Heart left ventricle (tissue), 16 donors: ENCODE data around the gene NFIB. TPM values are rescaled to one million over a fixed set of nuclear protein-coding genes. Genes with fewer than 3 reads are reported as not detected.

Experiments used
- ATAC-seq, 4 donors: fragments of 200-7000 bp; cut with Tn5 transposase; one replicate each; pipeline ENCODE4 v1.9.1; 2020 to 2022; ENCODE audit warnings: moderate library complexity in 4 of 4, mild to moderate bottlenecking in 3 of 4, moderate number of reproducible peaks in 1 of 4
- DNase-seq, 5 donors: peaks; one replicate each; pipeline ENCODE4 v3.0.0-alpha.2; 2020
- H3K27ac ChIP-seq, 12 donors: fragments of 200-600 bp; sonication (generic) in 4 of 12; one replicate each; pipeline versions ENCODE4 v1.5.0 to v1.8.0; 2016 to 2022; ENCODE audit warnings: mild to moderate bottlenecking in 2 of 12
- H3K27me3 ChIP-seq, 9 donors: fragments of 200-600 bp; sonication (generic) in 2 of 9; one replicate each; pipeline versions ENCODE4 v1.5.1 to v1.8.0; 2016 to 2022; ENCODE audit warnings: mild to moderate bottlenecking in 3 of 9
- H3K36me3 ChIP-seq, 9 donors: fragments of 200-600 bp; sonication (generic) in 2 of 9; one replicate each; pipeline versions ENCODE4 v1.5.0 to v1.8.0; 2018 to 2022; ENCODE audit warnings: mild to moderate bottlenecking in 2 of 9
- H3K4me1 ChIP-seq, 12 donors: fragments of 200-600 bp; sonication (generic) in 4 of 12; one replicate each; pipeline versions ENCODE4 v1.5.0 to v1.8.0; 2016 to 2022; ENCODE audit warnings: mild to moderate bottlenecking in 3 of 12
- H3K4me3 ChIP-seq, 12 donors: fragments of 200-600 bp; sonication (generic) in 4 of 12; one replicate each; pipeline versions ENCODE4 v1.5.0 to v1.8.0; 2017 to 2022; ENCODE audit warnings: mild to moderate bottlenecking in 9 of 12, moderate library complexity in 4 of 12
- H3K9me3 ChIP-seq, 12 donors: fragments of 200-600 bp; sonication (generic) in 4 of 12; one replicate each; pipeline versions ENCODE4 v1.5.0 to v1.8.0; 2016 to 2022; ENCODE audit warnings: mild to moderate bottlenecking in 1 of 12
- CTCF ChIP-seq, 12 donors: fragments of 200-600 bp; sonication (generic) in 4 of 12; IDR thresholded peaks; one replicate each; pipeline versions ENCODE4 v1.5.0 to v1.8.0; 2018 to 2022; ENCODE audit warnings: antibody characterized with exemption in 12 of 12, mild to moderate bottlenecking in 5 of 12
- POLR2A ChIP-seq, 2 donors: fragments of 450-650 bp; IDR thresholded peaks; one replicate each; pipeline ENCODE4 v1.6.1; 2017; ENCODE audit warnings: antibody characterized with exemption in 2 of 2, mild to moderate bottlenecking in 2 of 2, moderate library complexity in 2 of 2
- WGBS, 4 donors: extraction: QIAGEN DNeasy Blood & Tissue Kit in 2 of 4; methylation state at CpG; one replicate each; pipeline versions ENCODE4 v1.1.5 to v1.1.7; 2013 to 2018; 5-methylcytosine and 5-hydroxymethylcytosine counted together
- intact Hi-C, 10 donors: fragments of 100-400 bp; cut with DNase I; formaldehyde crosslinking; loops; one replicate each; pipeline versions ENCODE4 v1.11.1 to v1.14.2; 2022
- polyA plus RNA-seq, 2 donors: library from polyadenylated mRNA; stranded (reverse); fragments of 200-250 nt; gene quantifications; one replicate each; pipeline ENCODE4 v1.2.3, GENCODE V29; 2013
- total RNA-seq, 9 donors: library from RNA; depleted of rRNA in 2 of 9; stranded (reverse); fragments of >200 nt in 2 of 9; fragmentation: NEBNext Ultra II Directional in 3 of 9; extraction: Animal tissue kit (Norgen Biotek cat#: 25700) in 3 of 9; gene quantifications; one replicate each; pipeline versions ENCODE4 v1.1.0 to v1.2.4, GENCODE V29; 2016 to 2023
- donor health status: ischemic (EF 13 %, LVEDD 7.1; RV severe dilation, severe dysfunction).
- donor health status: healthy with polysubstance abuse.
- donor health status: DM: no; HTN: yes; CAD: no.
- donor health status: DM: no; HTN: no; CAD: no.
- donor health status: ischemic (EF 25% LVEDD 6.9; RV normal size, moderate dysfunction).
- donor health status: ischemic (EF 25% LVEDD 5.7; RV mildly dilated, moderate dysfunction).
- donor health status: healthy.
- donor health status: DM: yes; HTN: yes; CAD: no.
- donor health status: ischemic (EF 35%, LVEDD 5.7; RV mildly dilated, moderate dysfunction).
- donor health status: nonischemic (EF 11% LVEDD 7.7; RV severe dilation, severe dysfunction).
- donor health status: DM: yes; HTN: yes; CAD: no.
- donor health status: PGD.
- donor health status: ischemic (EF 29% LVEDD 5.4; RV normal size, mild dysfunction).
- donor health status: nonischemic (EF 23%, LVEDD 6.1; RV moderate dilation, normal function).

Gene NFIB
- total and polyA plus RNA-seq, 11 donors = 24.5 to 148 (median 98.2) TPM

- peak overlapping the region in 11 of 12 donors; percentile 21 to 75 (median 52) for H3K27ac ChIP-seq
- peaks cover 0 to 1% (median 0%) of the 10 kb centered on the region in 9 donors for H3K36me3 ChIP-seq
- DNase-seq (peak in 2 of 5 donors; percentile 29 to 39), ATAC-seq (peak; percentile 32 to 62 (median 43))
- TF ChIP-seq POLR2A (IDR thresholded peaks at IDR 0.05) = no peak
- TF ChIP-seq CTCF (IDR thresholded peaks at IDR 0.05) = no peak
- intact Hi-C loops = loop anchor here in 2 of 10 donors (5.0 to 10.0 kb wide), 2 partner anchors 35 to 68 kb away; partner anchors contain the start of gene NFIB (in 1 of the 2)
- H3K4me3 ChIP-seq = peak overlapping the region in 3 of 12 donors; percentile 4 to 20 (median 7)
- H3K9me3 ChIP-seq = no peaks in the 10 kb centered on the region
- peaks cover 11 to 99% (median 76%) of the 10 kb centered on the region in 12 donors for H3K4me1 ChIP-seq
- WGBS, 4 donors = 7 to 17% (median 9%) methylated on average over 8 of the region's 8 CpGs
- no peaks in the 10 kb centered on the region for H3K27me3 ChIP-seq
These were observed 36.7 kb downstream of the NFIB start for GRCh38 chr9:14277244-14277643.

GRCh38 chr9:14275331-14275730 is 38.6 kb downstream of the NFIB start:
- Histone ChIP-seq H3K4me3 (no peak overlapping the region), H3K27ac (peak overlapping the region in 10 of 12 donors; percentile 10 to 78 (median 62)), H3K4me1 (peaks cover 16 to 99% (median 79%) of the 10 kb centered on the region in 12 donors), H3K27me3 (no peaks in the 10 kb centered on the region), H3K36me3 (no peaks in the 10 kb centered on the region), H3K9me3 (no peaks in the 10 kb centered on the region)
- DNase-seq = no peak
- intact Hi-C loops = loop anchor here in 2 of 10 donors (5.0 to 10.0 kb wide), 2 partner anchors 37 to 69 kb away; partner anchors contain the start of gene NFIB (in 1 of the 2)
- no peak for TF ChIP-seq POLR2A (IDR thresholded peaks at IDR 0.05)
- TF ChIP-seq CTCF (IDR thresholded peaks at IDR 0.05) = no peak
- no peak for ATAC-seq
- WGBS, 4 donors = 68 to 77% (median 74%) methylated on average over 5 of the region's 5 CpGs

GRCh38 chr9:14273696-14274121 is 40.2 kb downstream of the NFIB start:
- H3K9me3 ChIP-seq = no peaks in the 10 kb centered on the region
- H3K27me3 ChIP-seq = no peaks in the 10 kb centered on the region
- H3K36me3 ChIP-seq = no peaks in the 10 kb centered on the region
- TF ChIP-seq CTCF (IDR thresholded peaks at IDR 0.05) (no peak), POLR2A (IDR thresholded peaks at IDR 0.05) (no peak)
- H3K4me1 ChIP-seq = peaks cover 16 to 98% (median 88%) of the 10 kb centered on the region in 12 donors
- H3K27ac ChIP-seq = peak overlapping the region in 11 of 12 donors; percentile 9 to 78 (median 65)
- H3K4me3 ChIP-seq = peak overlapping the region in 9 of 12 donors; percentile 0 to 39 (median 21)
- DNase-seq (no peak), ATAC-seq (peak in 3 of 4 donors; percentile 5 to 38 (median 38))
- WGBS, 4 donors = 6 to 8% (median 7%) methylated on average over 4 of the region's 4 CpGs
- intact Hi-C loops = loop anchor here in 6 of 10 donors (5.0 to 10.0 kb wide), 3 partner anchors 34 to 71 kb away; partner anchors contain the start of gene NFIB (in 3 of the 6)

GRCh38 chr9:14272927-14273528 is 40.9 kb downstream of the NFIB start:
- Histone ChIP-seq H3K4me3 (peak overlapping the region in 10 of 12 donors; percentile 0 to 39 (median 16)), H3K9me3 (no peaks in the 10 kb centered on the region), H3K27me3 (no peaks in the 10 kb centered on the region), H3K36me3 (no peaks in the 10 kb centered on the region), H3K27ac (peak overlapping the region in 10 of 12 donors; percentile 9 to 78 (median 66)), H3K4me1 (peaks cover 16 to 98% (median 82%) of the 10 kb centered on the region in 12 donors)
- intact Hi-C loops = loop anchor here in 6 of 10 donors (5.0 to 10.0 kb wide), 3 partner anchors 34 to 72 kb away; partner anchors contain the start of gene NFIB (in 3 of the 6)
- TF ChIP-seq CTCF (IDR thresholded peaks at IDR 0.05) = no peak
- TF ChIP-seq POLR2A (IDR thresholded peaks at IDR 0.05) = no peak
- DNase-seq (no peak), ATAC-seq (no peak)
- 13 to 22% (median 18%) methylated on average over 7 of the region's 7 CpGs for WGBS, 4 donors
